Activated CD8-positive, alpha-beta memory T cell treated with anti-CD3 and anti-CD28 coated beads, Interleukin-2, amount 10 ng/mL, durations not matched to agents 7 days and 5 days (primary cell): ENCODE data around the gene ADAMTS9. TPM values are rescaled to one million over a fixed set of nuclear protein-coding genes. Genes with fewer than 3 reads are reported as not detected.
"Not testable (repeated sequence)": the region's sequence is repeated elsewhere in the genome, so short reads cannot be mapped to it uniquely, and the experiment has no call there.

Source experiments
- ATAC-seq: fragments of 150-1000 bp; cut with Tn5 transposase; one replicate; pipeline ENCODE4 v1.10.0; 2021; ENCODE audit warnings: moderate library complexity
- CTCF ChIA-PET: fragments of 350-600 bp; sonication (Branson Sonifier 250); formaldehyde crosslinking; loops from one replicate; lab custom pipeline; 2021; ENCODE audit warnings: antibody characterized with exemption; lab: Charles Lee
- DNase-seq: peaks from one replicate; pipeline ENCODE4 v3.0.0-alpha.2; 2020
- H3K27ac Mint-ChIP-seq: one replicate; pipeline ENCODE4 v1.8.0; 2021; ENCODE audit warnings: mild to moderate bottlenecking, mixed read lengths
- H3K27me3 Mint-ChIP-seq: one replicate; pipeline ENCODE4 v1.8.0; 2021; ENCODE audit warnings: mixed read lengths
- H3K36me3 Mint-ChIP-seq: one replicate; pipeline ENCODE4 v1.8.0; 2021; ENCODE audit warnings: mild to moderate bottlenecking, mixed read lengths
- H3K4me1 Mint-ChIP-seq: one replicate; pipeline ENCODE4 v1.8.0; 2021; ENCODE audit warnings: mixed read lengths
- H3K4me3 Mint-ChIP-seq: one replicate; pipeline ENCODE4 v1.8.0; 2021; ENCODE audit warnings: mild to moderate bottlenecking, moderate library complexity, mixed read lengths
- H3K9me3 Mint-ChIP-seq: one replicate; pipeline ENCODE4 v1.8.0; 2022; ENCODE audit warnings: low read depth, mixed read lengths
- total RNA-seq, 2 experiments: library from RNA; stranded (reverse); gene quantifications; one replicate each; pipeline ENCODE4 v1.2.3, GENCODE V29; 2021

The ADAMTS9 gene
- total RNA-seq, 2 experiments from 2014 or later: not detected

DNA sequence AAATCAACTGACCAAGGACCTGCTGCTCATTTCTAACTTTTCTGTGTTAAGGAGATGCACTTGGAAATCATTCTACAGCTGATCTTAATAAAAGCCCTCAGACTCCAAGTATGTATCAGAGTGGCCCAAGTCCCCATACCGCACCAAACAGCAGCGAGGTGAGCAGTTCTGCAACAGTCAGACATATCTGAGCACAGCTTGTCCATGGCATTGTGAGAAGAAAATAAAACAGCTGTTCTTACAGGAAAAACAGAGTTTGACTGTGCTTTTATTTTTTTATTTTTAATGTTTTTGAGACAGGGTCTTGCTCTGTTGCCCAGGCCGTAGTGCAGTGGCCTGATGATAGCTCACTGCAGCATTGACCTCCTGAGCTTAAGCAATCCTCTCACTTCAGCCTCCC is 131.8 kb downstream of the ADAMTS9 start:
- H3K36me3 Mint-ChIP-seq: no peaks in the 10 kb centered on the region
- CTCF ChIA-PET: no interaction called here
- no peak for ATAC-seq
- H3K27ac Mint-ChIP-seq: no peak overlapping the region
- H3K9me3 Mint-ChIP-seq: no peaks in the 10 kb centered on the region
- H3K4me1 Mint-ChIP-seq: no peaks in the 10 kb centered on the region
- H3K27me3 Mint-ChIP-seq: no peaks in the 10 kb centered on the region
- H3K4me3 Mint-ChIP-seq: no peak overlapping the region
- no peak for DNase-seq

DNA sequence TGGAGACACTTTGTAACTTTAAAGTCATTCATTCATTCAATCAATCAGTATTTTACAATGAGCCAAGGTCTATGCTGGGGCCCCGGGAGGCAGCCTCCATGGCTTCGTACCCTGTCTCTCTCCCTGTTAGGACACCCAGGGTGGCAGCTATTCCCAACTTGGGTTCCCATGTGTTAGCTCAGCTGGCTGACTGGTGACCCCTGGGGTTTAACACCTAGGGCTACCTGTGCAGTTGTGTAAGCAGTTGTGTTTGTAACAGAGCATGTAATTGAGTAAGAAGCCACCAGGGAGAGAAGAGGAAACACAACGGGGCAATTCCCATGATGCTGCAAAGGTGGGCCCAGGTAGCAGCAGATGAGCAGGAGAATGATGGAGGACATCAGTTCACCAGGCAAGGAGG is 132.4 kb downstream of the ADAMTS9 start:
- H3K27me3 Mint-ChIP-seq: no peaks in the 10 kb centered on the region
- ATAC-seq (no peak), DNase-seq (no peak)
- H3K36me3 Mint-ChIP-seq: no peaks in the 10 kb centered on the region
- CTCF ChIA-PET: no interaction called here
- H3K4me1 Mint-ChIP-seq: no peaks in the 10 kb centered on the region
- H3K4me3 Mint-ChIP-seq: no peak overlapping the region
- no peaks in the 10 kb centered on the region for H3K9me3 Mint-ChIP-seq
- H3K27ac Mint-ChIP-seq: no peak overlapping the region

DNA sequence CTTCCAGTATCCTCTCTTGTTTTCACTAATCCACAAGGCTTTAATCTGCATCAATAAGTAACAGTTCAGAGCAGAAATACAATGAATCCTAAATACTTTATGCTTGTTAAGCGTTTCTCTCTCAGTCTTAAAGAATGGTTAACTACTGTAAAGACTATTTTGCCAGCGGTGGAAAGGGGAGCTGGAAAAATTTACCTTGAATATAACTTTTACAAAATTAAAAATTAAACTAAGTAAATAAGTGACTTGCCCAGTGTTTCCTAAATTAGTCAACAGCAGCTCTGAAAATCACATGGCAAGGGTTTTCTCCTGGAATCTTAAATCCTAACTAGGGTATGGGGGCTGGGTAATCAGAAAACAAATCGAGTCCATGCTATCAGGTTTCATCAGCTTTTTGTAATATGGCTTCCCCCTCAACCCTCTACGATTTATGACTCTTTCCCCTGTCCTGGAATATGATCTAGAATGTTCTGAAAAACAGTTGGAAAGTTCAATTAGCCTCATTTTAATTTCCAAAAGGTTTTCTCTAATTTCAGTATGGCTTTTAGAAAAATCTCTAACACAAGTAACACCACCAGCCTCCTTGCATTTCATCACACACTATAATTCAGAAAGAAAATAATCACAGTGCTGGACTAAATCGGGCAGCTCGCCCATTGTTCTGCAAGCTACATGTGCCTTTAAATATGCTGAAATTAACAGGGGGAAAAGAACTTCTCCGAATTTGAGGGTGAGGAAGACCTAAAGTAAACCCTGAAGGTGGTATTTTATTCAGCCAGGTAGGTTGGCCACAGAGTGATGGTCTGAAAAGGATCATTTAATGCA is 133.5 kb downstream of the ADAMTS9 start:
- no peaks in the 10 kb centered on the region for H3K9me3 Mint-ChIP-seq
- no peak overlapping the region for H3K27ac Mint-ChIP-seq
- H3K4me1 Mint-ChIP-seq: no peaks in the 10 kb centered on the region
- H3K36me3 Mint-ChIP-seq: no peaks in the 10 kb centered on the region
- no peak overlapping the region for H3K4me3 Mint-ChIP-seq
- no peaks in the 10 kb centered on the region for H3K27me3 Mint-ChIP-seq
- DNase-seq (no peak), ATAC-seq (no peak)
- CTCF ChIA-PET: no interaction called here

DNA sequence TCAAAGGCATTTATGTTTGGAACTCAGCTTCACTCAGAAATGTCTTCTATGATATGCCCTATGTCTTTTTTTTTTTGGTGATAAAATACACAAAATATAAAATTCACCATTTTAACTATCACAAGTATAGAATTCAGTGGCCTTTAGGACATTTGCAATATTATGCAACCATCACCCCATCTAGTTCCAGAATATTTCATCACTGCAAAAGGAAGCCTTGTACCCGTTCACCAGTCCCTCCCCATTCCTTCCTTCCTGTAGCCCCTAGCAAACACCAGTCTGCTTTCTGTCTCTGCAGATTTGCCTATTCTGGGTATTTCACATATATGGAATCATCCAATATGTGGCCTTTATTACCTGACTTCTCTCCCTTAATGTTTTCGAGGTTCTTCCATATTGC is 134.8 kb downstream of the ADAMTS9 start:
- Mint-ChIP-seq H3K9me3 (no peaks in the 10 kb centered on the region), H3K36me3 (no peaks in the 10 kb centered on the region), H3K27me3 (no peaks in the 10 kb centered on the region), H3K4me3 (no peak overlapping the region), H3K27ac (no peak overlapping the region), H3K4me1 (no peaks in the 10 kb centered on the region)
- DNase-seq: no peak
- ATAC-seq: no peak
- CTCF ChIA-PET: no interaction called here

DNA sequence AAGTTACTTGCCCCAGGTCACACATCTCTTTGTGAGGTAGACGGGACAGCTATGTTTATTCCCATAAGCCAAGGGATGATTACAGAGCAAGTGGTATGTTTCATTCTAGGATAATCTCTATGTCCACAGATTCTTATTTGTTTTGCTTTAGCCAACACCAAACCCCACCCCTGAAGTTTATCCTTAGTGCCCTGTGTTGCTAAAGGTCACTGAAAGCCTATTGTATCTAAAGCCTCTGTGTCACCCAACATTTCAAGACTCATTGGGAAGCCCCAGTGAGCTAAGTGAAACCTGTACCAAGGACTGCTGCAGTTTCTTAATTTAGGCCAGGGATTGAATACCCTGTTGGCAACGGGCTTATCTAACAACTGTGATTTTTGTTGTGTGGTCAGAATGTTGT is 135.6 kb downstream of the ADAMTS9 start:
- CTCF ChIA-PET: no interaction called here
- H3K27me3 Mint-ChIP-seq: no peaks in the 10 kb centered on the region

DNA sequence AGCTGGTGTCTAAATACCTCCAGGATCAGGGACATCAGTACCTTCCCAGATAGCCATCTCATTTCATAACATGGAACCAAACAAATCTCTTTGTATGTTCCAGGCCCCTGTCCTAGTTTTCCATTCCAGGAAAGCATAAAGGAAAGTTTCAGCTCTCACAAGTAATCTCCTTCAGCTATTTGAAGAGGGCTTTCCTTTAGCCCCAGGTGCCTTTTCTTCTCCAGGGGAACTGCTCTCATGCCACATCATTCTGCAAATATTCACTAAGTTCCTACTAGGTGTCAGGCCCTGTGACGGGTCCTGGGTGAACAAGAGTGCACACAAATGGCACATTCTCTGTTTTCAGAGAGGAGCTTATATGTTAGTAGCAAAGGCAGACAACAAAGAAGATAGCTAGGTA is 136.1 kb downstream of the ADAMTS9 start:
- CTCF ChIA-PET: no interaction called here
- H3K4me3 Mint-ChIP-seq: no peak overlapping the region
- H3K27me3 Mint-ChIP-seq: no peaks in the 10 kb centered on the region
- H3K4me1 Mint-ChIP-seq: no peaks in the 10 kb centered on the region
- ATAC-seq (no peak), DNase-seq (no peak)
- H3K27ac Mint-ChIP-seq: no peak overlapping the region
- H3K36me3 Mint-ChIP-seq: no peaks in the 10 kb centered on the region
- peaks cover 2% of the 10 kb centered on the region for H3K9me3 Mint-ChIP-seq

More for the DNA sequence above, 135.6 kb downstream of the ADAMTS9 start:
- no peak overlapping the region for H3K4me3 Mint-ChIP-seq
- H3K36me3 Mint-ChIP-seq: no peaks in the 10 kb centered on the region
- no peak for DNase-seq
- peaks cover 2% of the 10 kb centered on the region for H3K9me3 Mint-ChIP-seq
- no peak overlapping the region for H3K27ac Mint-ChIP-seq
- no peak for ATAC-seq
- H3K4me1 Mint-ChIP-seq: no peaks in the 10 kb centered on the region

DNA sequence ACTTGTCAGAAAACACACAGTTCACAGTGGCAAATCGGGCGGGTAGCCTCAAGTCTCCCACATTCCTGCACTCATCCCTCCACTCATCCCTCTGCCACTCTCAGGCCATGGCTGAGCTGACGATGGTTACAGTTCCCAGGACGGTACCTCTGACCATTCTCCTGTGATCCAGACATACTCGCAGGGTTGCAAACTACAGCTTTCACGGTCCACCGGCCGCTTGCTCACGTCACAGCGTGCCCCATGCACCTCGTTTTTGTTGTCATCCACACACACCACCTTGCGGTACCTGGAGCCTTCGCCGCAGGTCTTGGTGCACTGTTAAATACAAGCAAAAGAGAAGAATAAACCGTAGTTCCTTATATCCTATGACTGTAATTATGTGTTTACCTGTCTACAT is 137.1 kb downstream of the ADAMTS9 start:
- no peaks in the 10 kb centered on the region for H3K4me1 Mint-ChIP-seq

DNA sequence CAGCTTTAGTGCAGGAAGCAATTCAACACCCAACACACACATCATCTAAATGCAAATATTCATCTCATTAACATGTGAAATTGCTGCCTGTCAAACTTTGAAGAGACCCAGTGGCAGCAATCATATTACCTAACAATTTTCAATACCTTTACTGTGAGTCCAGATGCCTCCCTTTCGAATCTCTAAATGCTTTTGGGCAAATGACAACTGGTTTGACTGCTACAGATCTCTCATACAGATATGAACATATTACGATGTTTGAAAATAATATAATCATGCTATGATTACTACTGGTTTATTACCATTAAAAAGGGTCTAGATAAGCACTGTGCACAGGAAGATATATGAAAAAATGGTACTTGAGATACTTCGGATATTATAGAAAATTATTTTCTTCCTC is 137.9 kb downstream of the ADAMTS9 start:
- no peak for DNase-seq
- H3K27ac Mint-ChIP-seq: no peak overlapping the region

More for the DNA sequence above, 137.1 kb downstream of the ADAMTS9 start:
- peaks cover 2% of the 10 kb centered on the region for H3K9me3 Mint-ChIP-seq
- no peak overlapping the region for H3K27ac Mint-ChIP-seq
- no peaks in the 10 kb centered on the region for H3K36me3 Mint-ChIP-seq
- ATAC-seq: no peak
- H3K27me3 Mint-ChIP-seq: no peaks in the 10 kb centered on the region
- H3K4me3 Mint-ChIP-seq: no peak overlapping the region
- CTCF ChIA-PET: no interaction called here
- no peak for DNase-seq

DNA sequence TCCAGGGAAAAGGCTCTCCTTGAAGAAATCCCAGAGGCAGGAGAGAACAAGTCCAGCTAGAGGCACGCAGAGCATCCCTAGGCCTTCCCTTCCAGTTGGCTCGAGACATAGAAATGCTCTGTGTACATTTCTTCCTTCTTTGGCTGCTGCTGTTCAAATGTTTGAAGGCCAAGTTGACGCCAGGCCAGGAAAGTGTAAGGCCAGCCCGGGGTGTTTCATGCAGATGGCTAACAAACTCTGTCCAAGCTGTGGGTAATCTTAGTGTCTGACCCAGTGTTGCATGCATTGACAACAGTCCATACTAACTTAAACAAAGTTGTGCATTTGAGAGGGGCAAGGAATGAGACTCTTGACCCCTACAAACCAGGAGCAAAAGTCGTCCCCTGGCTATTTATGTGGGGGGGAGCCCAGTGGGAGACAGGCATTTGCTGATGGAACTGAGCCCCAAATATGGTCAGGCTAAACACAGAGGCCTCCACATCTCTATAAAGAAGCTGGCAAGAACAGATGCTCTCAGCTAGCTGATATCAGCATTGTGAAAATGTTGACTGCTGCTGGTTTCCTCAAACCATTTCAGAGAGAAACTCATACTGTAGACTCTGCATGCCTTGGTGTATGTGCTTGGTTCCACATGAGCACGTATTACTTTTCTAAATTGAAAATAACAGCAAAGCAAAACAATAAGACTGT is 139.5 kb downstream of the ADAMTS9 start:
- no peaks in the 10 kb centered on the region for H3K4me1 Mint-ChIP-seq
- ATAC-seq (no peak), DNase-seq (no peak)
- CTCF ChIA-PET: no interaction called here
- H3K27ac Mint-ChIP-seq: no peak overlapping the region
- no peaks in the 10 kb centered on the region for H3K27me3 Mint-ChIP-seq
- no peak overlapping the region for H3K4me3 Mint-ChIP-seq
- H3K9me3 Mint-ChIP-seq: peaks cover 2% of the 10 kb centered on the region
- H3K36me3 Mint-ChIP-seq: no peaks in the 10 kb centered on the region

More for the DNA sequence above, 137.9 kb downstream of the ADAMTS9 start:
- no peak for ATAC-seq
- Mint-ChIP-seq H3K27me3 (no peaks in the 10 kb centered on the region), H3K36me3 (no peaks in the 10 kb centered on the region), H3K4me3 (no peak overlapping the region), H3K9me3 (peaks cover 2% of the 10 kb centered on the region), H3K4me1 (no peaks in the 10 kb centered on the region)
- CTCF ChIA-PET: no interaction called here

DNA sequence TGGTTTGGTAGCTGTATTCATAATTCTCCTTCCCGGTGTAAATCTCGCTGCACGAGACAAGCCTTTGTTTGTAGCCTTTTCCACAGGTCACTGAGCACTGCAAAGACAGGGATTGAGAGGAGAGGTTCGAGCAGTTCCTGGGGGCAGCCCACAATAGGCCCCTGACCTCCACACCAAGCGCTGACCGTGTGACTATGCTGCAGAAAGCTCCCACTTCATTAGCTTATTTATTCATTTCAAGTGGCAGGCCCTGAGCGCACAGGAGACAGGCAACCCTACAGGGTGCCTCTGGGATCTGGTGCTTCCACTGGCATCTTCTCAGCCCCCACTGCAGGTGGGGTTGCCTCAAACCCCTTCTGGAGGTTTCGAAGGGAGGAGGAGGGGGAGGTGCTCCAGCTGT is 140.9 kb downstream of the ADAMTS9 start:
- DNase-seq: no peak
- Mint-ChIP-seq H3K4me3 (no peak overlapping the region), H3K27ac (no peak overlapping the region), H3K27me3 (no peaks in the 10 kb centered on the region), H3K9me3 (peaks cover 2% of the 10 kb centered on the region), H3K36me3 (no peaks in the 10 kb centered on the region), H3K4me1 (no peaks in the 10 kb centered on the region)
- ATAC-seq: no peak
- CTCF ChIA-PET: no interaction called here

DNA sequence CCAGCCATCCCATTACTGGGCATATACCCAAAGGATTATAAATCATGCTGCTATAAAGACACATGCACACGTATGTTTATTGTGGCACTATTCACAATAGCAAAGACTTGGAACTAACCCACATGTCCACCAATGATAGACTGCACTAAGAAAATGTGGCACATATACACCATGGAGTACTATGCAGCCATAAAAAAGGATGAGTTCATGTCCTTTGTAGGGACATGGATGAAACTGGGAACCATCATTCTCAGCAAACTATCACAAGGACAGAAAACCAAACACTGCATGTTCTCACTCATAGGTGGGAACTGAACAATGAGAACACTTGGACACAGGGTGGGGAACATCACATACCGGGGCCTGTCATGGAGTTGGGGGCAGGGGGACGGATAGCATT is 142.6 kb downstream of the ADAMTS9 start:
- H3K27ac Mint-ChIP-seq, H3K27me3 Mint-ChIP-seq, H3K4me1 Mint-ChIP-seq, ATAC-seq, CTCF ChIA-PET, H3K36me3 Mint-ChIP-seq, DNase-seq, H3K9me3 Mint-ChIP-seq, H3K4me3 Mint-ChIP-seq: not testable (repeated sequence)

DNA sequence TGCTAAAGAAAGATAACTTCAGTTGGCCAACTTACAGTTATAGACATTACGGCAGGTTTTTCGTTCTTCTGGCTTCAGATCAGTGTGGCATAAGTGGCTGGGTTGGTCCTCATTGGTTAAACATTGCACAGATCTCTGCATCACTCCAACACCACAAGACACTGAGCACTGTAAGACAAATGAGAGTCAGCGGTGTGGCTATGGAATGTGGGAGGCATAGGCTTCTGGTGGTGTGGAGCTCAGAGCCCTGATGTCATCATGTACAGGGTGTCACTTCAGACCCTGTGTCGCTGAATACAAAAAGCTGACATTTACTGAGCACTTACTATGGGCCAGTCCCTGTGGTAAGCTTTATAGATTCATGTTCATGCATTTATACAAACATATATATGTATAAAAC is 146.0 kb downstream of the ADAMTS9 start:
- Mint-ChIP-seq H3K36me3 (no peaks in the 10 kb centered on the region), H3K4me3 (no peak overlapping the region), H3K4me1 (no peaks in the 10 kb centered on the region), H3K27ac (no peak overlapping the region), H3K9me3 (no peaks in the 10 kb centered on the region), H3K27me3 (no peaks in the 10 kb centered on the region)
- CTCF ChIA-PET: no interaction called here
- DNase-seq: no peak
- ATAC-seq: no peak

DNA sequence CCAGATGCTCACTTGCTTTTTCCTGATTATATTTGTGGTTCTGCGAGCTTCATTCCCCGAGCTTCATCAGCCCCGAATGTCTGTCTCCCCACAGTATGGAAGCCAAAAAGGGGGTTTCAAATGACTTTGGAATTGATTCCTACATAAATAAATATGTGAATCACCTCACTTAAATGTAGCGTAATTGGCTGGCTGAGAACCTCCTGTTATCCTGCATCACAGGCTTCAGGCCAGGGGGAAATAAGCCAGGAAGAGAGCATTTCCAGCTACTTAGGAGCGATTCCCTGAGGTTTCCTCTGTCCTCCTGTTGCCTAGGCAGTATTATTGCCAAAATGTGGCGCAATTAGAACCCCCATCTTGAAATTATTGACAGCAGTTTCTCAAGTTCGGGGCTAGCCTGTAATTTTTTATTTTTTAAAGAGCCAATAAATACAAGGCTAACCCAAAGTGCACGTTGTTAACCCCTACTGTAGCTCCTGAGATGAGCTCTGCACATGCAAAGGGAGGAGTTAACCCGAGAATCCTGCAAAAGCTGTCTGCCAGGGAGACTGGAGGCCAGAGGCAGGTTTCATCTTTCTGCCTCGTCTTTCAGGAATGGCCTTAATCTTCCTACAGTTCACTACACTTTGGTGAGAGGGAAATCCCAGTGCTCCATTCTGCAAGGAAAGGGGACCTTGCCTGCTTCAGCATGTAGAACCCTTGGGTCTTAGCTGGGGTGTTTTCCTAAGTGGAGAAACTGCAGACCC is 148.2 kb downstream of the ADAMTS9 start:
- no peak for DNase-seq
- CTCF ChIA-PET: interaction anchor here (1.2 kb wide), 1 partner anchor 9 kb away, joined by 3 read pairs; no protein-coding TSS in a partner anchor
- no peak for ATAC-seq
- Mint-ChIP-seq H3K4me1 (no peaks in the 10 kb centered on the region), H3K27ac (no peak overlapping the region), H3K9me3 (no peaks in the 10 kb centered on the region), H3K4me3 (no peak overlapping the region), H3K36me3 (no peaks in the 10 kb centered on the region), H3K27me3 (no peaks in the 10 kb centered on the region)
